HepG2 (cell line): Measurements from ENCODE around the gene AUP1. TPM values are rescaled to one million over a fixed set of nuclear protein-coding genes. Genes with fewer than 3 reads are reported as not detected.

Experiments
- CHCHD3 ChIP-seq: sonication (generic); formaldehyde crosslinking; IDR thresholded peaks from 2 replicates; pipeline ENCODE4 v1.8.0; 2022; ENCODE audit warnings: mild to moderate bottlenecking, missing genetic modification reagents, moderate library complexity
- ERF ChIP-seq: IDR thresholded peaks from 2 replicates; pipeline ENCODE4 v1.6.1; 2018; ENCODE audit warnings: missing biosample characterization, missing genetic modification reagents
- ETV6 ChIP-seq: sonication (generic); formaldehyde crosslinking; conservative IDR thresholded peaks from 2 replicates; pipeline ENCODE4 v1.4.0; 2020; ENCODE audit warnings: missing genetic modification reagents
- FOXO1 ChIP-seq: sonication (generic); formaldehyde crosslinking; IDR thresholded peaks from 2 replicates; pipeline ENCODE4 v1.4.0; 2020; ENCODE audit warnings: missing genetic modification reagents
- FOXP4 ChIP-seq: sonication (generic); formaldehyde crosslinking; IDR thresholded peaks from 2 replicates; pipeline ENCODE4 v1.4.0; 2020; ENCODE audit warnings: missing genetic modification reagents
- GRHL1 ChIP-seq: sonication (generic); formaldehyde crosslinking; conservative IDR thresholded peaks from 2 replicates; pipeline ENCODE4 v1.8.0; 2022; ENCODE audit warnings: missing genetic modification reagents
- KDM1A ChIP-seq: IDR thresholded peaks from 2 replicates; pipeline ENCODE4 v1.6.1; 2016; ENCODE audit warnings: missing compliant biosample characterization
- KMT2B ChIP-seq: IDR thresholded peaks from 2 replicates; pipeline ENCODE4 v1.6.1; 2016; ENCODE audit warnings: missing genetic modification reagents, missing compliant biosample characterization
- MED1 ChIP-seq: sonication (generic); formaldehyde crosslinking; IDR thresholded peaks from 2 replicates; pipeline ENCODE4 v1.4.0; 2020; ENCODE audit warnings: missing genetic modification reagents
- PAF1 ChIP-seq: IDR thresholded peaks from 2 replicates; pipeline ENCODE4 v1.6.1; 2016; ENCODE audit warnings: missing genetic modification reagents, missing compliant biosample characterization
- PAWR ChIP-seq: sonication (generic); formaldehyde crosslinking; IDR thresholded peaks from 2 replicates; pipeline ENCODE4 v1.4.0; 2020; ENCODE audit warnings: missing genetic modification reagents, mild to moderate bottlenecking, borderline replicate concordance
- STAT5B ChIP-seq: sonication (generic); formaldehyde crosslinking; IDR thresholded peaks from 2 replicates; pipeline ENCODE4 v1.4.0; 2020; ENCODE audit warnings: missing genetic modification reagents
- ZC3H4 ChIP-seq: sonication (generic); formaldehyde crosslinking; IDR thresholded peaks from 2 replicates; pipeline ENCODE4 v1.4.0; 2020; ENCODE audit warnings: missing genetic modification reagents, borderline replicate concordance
- ZNF24 ChIP-seq: fragments of 450-650 bp; IDR thresholded peaks from 2 replicates; pipeline ENCODE4 v1.6.1; 2017; ENCODE audit warnings: antibody characterized with exemption, mild to moderate bottlenecking
- ZNF451 ChIP-seq: sonication (generic); formaldehyde crosslinking; IDR thresholded peaks from 2 replicates; pipeline ENCODE4 v1.5.0; 2020; ENCODE audit warnings: mild to moderate bottlenecking, missing genetic modification reagents
- ZNF710 ChIP-seq: sonication (generic); formaldehyde crosslinking; IDR thresholded peaks from 2 replicates; pipeline ENCODE4 v1.5.0; 2020; ENCODE audit warnings: mild to moderate bottlenecking, missing genetic modification reagents, borderline replicate concordance
- ZNF737 ChIP-seq: sonication (generic); formaldehyde crosslinking; IDR thresholded peaks from 2 replicates; pipeline ENCODE4 v1.5.0; 2020; ENCODE audit warnings: missing genetic modification reagents, mild to moderate bottlenecking, borderline replicate concordance
- ZNF775 ChIP-seq: sonication (generic); formaldehyde crosslinking; IDR thresholded peaks from 2 replicates; pipeline ENCODE4 v1.4.0; 2020; ENCODE audit warnings: missing genetic modification reagents, mild to moderate bottlenecking, moderate library complexity, borderline replicate concordance
- polyA plus RNA-seq, 8 experiments: library from polyadenylated mRNA; depleted of rRNA in 3 of 8; stranded (reverse) in 7 of 8; unstranded in 1 of 8; fragments of >200 nt; fragmentation: Illumina TruSeq in 4 of 8; extraction: Trizol in 4 of 8; gene quantifications; 2 replicates each; pipeline versions ENCODE4 v1.2.1 to v1.2.3, GENCODE V29; 2011 to 2016; ENCODE audit warnings: low read depth in 4 of 8, missing spikeins in 1 of 8, mixed read lengths in 1 of 8; ENCODE audit not compliant: insufficient read depth in 1 of 8
- total RNA-seq, 5 experiments: library from RNA; depleted of rRNA; stranded (reverse); fragments of >200 nt; fragmentation: Illumina TruSeq; extraction: Trizol; gene quantifications; 2 replicates each; pipeline ENCODE4 v1.2.3, GENCODE V29; 2016; ENCODE audit warnings: low read depth in 1 of 5
- TF ChIP-seq, protein P1 (sequence below): sonication (generic); formaldehyde crosslinking; IDR thresholded peaks from 2 replicates; pipeline ENCODE4 v1.4.0; 2020; ENCODE audit warnings: missing genetic modification reagents, borderline replicate concordance

The AUP1 gene
- total and polyA plus RNA-seq, 2 of the 13 experiments (the other 11 are each of a cell fraction or from before 2014, with no cell fraction given): 174 to 267 TPM

DNA sequence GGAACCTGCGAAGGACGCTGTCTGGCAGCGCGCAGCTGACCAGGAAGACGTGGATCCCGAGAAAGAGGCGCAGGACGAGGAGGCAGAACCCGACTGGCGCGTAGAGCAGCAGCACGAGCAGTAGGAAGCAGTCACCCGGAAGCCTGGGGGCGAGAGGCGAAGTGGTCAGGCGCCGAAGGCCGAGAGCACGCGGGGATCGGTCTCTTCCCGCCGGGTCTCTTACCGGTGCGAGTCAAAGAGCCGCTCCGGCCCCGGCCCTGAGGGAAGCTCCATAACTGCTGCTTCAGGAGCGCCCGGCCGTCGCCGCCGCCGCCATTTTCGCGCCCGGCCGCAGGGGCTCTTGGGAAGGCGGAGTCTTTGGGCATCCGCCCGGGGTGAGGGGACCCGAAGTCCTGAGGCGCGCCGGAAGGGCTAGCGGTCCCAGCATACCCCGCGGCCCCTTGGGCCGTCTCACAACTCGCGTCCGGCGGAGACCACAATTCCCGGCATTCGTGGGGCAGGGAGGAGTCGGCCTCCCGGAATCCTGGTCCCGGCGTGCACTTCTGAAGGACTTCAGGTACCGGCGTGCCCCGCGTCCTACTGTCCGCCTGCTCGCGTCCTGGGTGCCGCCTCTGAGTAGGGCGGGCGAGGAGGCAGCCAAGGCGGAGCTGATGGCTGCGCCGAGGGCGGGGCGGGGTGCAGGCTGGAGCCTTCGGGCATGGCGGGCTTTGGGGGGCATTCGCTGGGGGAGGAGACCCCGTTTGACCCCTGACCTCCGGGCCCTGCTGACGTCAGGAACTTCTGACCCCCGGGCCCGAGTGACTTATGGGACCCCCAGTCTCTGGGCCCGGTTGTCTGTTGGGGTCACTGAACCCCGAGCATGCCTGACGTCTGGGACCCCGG, at the start of gene AUP1, which contains the start of gene HTRA2 (continued):
- TF ChIP-seq, protein P1, sequence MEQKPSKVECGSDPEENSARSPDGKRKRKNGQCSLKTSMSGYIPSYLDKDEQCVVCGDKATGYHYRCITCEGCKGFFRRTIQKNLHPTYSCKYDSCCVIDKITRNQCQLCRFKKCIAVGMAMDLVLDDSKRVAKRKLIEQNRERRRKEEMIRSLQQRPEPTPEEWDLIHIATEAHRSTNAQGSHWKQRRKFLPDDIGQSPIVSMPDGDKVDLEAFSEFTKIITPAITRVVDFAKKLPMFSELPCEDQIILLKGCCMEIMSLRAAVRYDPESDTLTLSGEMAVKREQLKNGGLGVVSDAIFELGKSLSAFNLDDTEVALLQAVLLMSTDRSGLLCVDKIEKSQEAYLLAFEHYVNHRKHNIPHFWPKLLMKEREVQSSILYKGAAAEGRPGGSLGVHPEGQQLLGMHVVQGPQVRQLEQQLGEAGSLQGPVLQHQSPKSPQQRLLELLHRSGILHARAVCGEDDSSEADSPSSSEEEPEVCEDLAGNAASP: peak; percentile 48; the same call in 1 of the 2 replicates
- TF ChIP-seq MED1 (peak; percentile 83), ZNF775 (CRISPR knock-in tag) (no peak; the same call in 1 of the 2 replicates), KMT2B (CRISPR knock-in tag) (peak; percentile 81), CHCHD3 (CRISPR knock-in tag) (no peak), ZNF451 (CRISPR knock-in tag) (peak; percentile 44; the same call in 1 of the 2 replicates), PAWR (CRISPR knock-in tag) (no peak), ETV6 (CRISPR knock-in tag) (peak; percentile 93; the same call in 1 of the 2 replicates), KDM1A (CRISPR knock-in tag) (no peak), ZNF737 (CRISPR knock-in tag) (0 out of 2 replicates have a peak, but pooled peaks have one; percentile 42), GRHL1 (CRISPR knock-in tag) (no peak), STAT5B (no peak), FOXP4 (CRISPR knock-in tag) (peak; percentile 67; the same call in 1 of the 2 replicates), ZC3H4 (CRISPR knock-in tag) (0 out of 2 replicates have a peak, but pooled peaks have one; percentile 3), FOXO1 (CRISPR knock-in tag) (peak; percentile 4), ZNF710 (CRISPR knock-in tag) (peak; percentile 80), ZNF24 (no peak), ERF (CRISPR knock-in tag) (peak; percentile 91), PAF1 (no peak)
